HFFc6 (cell line): Measurements from ENCODE around the gene NFE2L1. TPM values are rescaled to one million over a fixed set of nuclear protein-coding genes. Genes with fewer than 3 reads are reported as not detected.
"Not testable (repeated sequence)": the region's sequence is repeated elsewhere in the genome, so short reads cannot be mapped to it uniquely, and the experiment has no call there.

Experiments
- DNase-seq: peaks from one replicate; pipeline ENCODE4 v3.0.0-alpha.2; 2018
- H3K27ac Mint-ChIP-seq: 2 replicates; pipeline ENCODE4 v1.8.0; 2020; ENCODE audit warnings: mild to moderate bottlenecking, mixed read lengths
- H3K27me3 Mint-ChIP-seq: 2 replicates; pipeline ENCODE4 v1.8.0; 2021; ENCODE audit warnings: mild to moderate bottlenecking, moderate library complexity, mixed read lengths; ENCODE audit not compliant: insufficient read depth
- H3K36me3 Mint-ChIP-seq: 2 replicates; pipeline ENCODE4 v1.8.0; 2021; ENCODE audit warnings: low read depth, mixed read lengths
- H3K4me1 Mint-ChIP-seq: 2 replicates; pipeline ENCODE4 v1.8.0; 2020; ENCODE audit warnings: low read depth, mixed read lengths
- H3K4me3 Mint-ChIP-seq: 2 replicates; pipeline ENCODE4 v1.8.0; 2020; ENCODE audit warnings: mild to moderate bottlenecking, moderate library complexity, mixed read lengths
- H3K9me3 Mint-ChIP-seq: 2 replicates; pipeline ENCODE4 v1.8.0; 2020; ENCODE audit warnings: mild to moderate bottlenecking, mixed read lengths
- CTCF ChIP-seq: fragments of 200-600 bp; sonication (generic); IDR thresholded peaks from 2 replicates; pipeline ENCODE4 v1.5.0; 2021; ENCODE audit warnings: antibody characterized with exemption, mild to moderate bottlenecking
- long read RNA-seq: library from polyadenylated mRNA; unstranded; transcript quantifications from one replicate; pipeline ENCODE4 v2.0.0, GENCODE V29; 2019
- total RNA-seq, 6 experiments: library from RNA; stranded (reverse); fragmentation: NEBNext Ultra II Directional; extraction: Animal tissue kit (Norgen Biotek cat#: 25700); gene quantifications; 2 replicates in 1 of 6; 3 replicates in 5 of 6; pipeline ENCODE4 v1.2.3, GENCODE V29; 2021

Gene NFE2L1
- 100 to 1,000 TPM; 181 to 207 (median 193) TPM for total RNA-seq
- long read RNA-seq, full-length matches to known transcripts: 1 of 28 reads
- long read RNA-seq, partial matches to known transcripts: 2 of 28 reads
- long read RNA-seq, other reads (novel, unspliced or antisense): 25 of 28 reads

- peak; percentile 100 for DNase-seq
- Mint-ChIP-seq H3K9me3 (no peaks in the 10 kb centered on the region), H3K27ac (peak within 1 kb of the TSS; percentile 99), H3K4me3 (peak within 1 kb of the TSS; percentile 93), H3K4me1 (peaks cover 78% of the 10 kb centered on the region), H3K36me3 (peaks cover 29% of the 10 kb centered on the region), H3K27me3 (peaks cover 4% of the 10 kb centered on the region)
- TF ChIP-seq CTCF: no peak
Observed at GRCh38 chr17:48047741-48048383, at the start of gene NFE2L1. NFE2L1 (plus strand) TSS chr17:48048359; CDS start chr17:48051119, 2,760 bp downstream.

GRCh38 chr17:47999582-47999981, 48.6 kb upstream of the NFE2L1 start:
- H3K27me3 Mint-ChIP-seq: peaks cover under 1% of the 10 kb centered on the region; the same call in 1 of the 2 replicates
- DNase-seq: peak; percentile 43

GRCh38 chr17:48001197-48001596, 47.0 kb upstream of the NFE2L1 start:
- no peak for TF ChIP-seq CTCF

More at GRCh38 chr17:47999582-47999981, 48.6 kb upstream of the NFE2L1 start:
- Mint-ChIP-seq H3K27ac (peak overlapping the region; percentile 83), H3K4me3 (no peak overlapping the region), H3K4me1 (peaks cover 42% of the 10 kb centered on the region), H3K36me3 (no peaks in the 10 kb centered on the region), H3K9me3 (no peaks in the 10 kb centered on the region)
- TF ChIP-seq CTCF: no peak; the same call in 1 of the 2 replicates

GRCh38 chr17:48001657-48002056, 46.5 kb upstream of the NFE2L1 start:
- H3K27me3 Mint-ChIP-seq, H3K36me3 Mint-ChIP-seq, H3K9me3 Mint-ChIP-seq, H3K4me3 Mint-ChIP-seq, DNase-seq: not testable (repeated sequence)
- Mint-ChIP-seq H3K27ac (peak overlapping the region; percentile 98), H3K4me1 (peaks cover 57% of the 10 kb centered on the region)

More at GRCh38 chr17:48001197-48001596, 47.0 kb upstream of the NFE2L1 start:
- Mint-ChIP-seq H3K36me3 (no peaks in the 10 kb centered on the region), H3K9me3 (no peaks in the 10 kb centered on the region), H3K4me3 (no peak overlapping the region), H3K27me3 (peaks cover 2% of the 10 kb centered on the region), H3K27ac (peak overlapping the region; percentile 98), H3K4me1 (peaks cover 56% of the 10 kb centered on the region)
- DNase-seq: no peak

- peak overlapping the region; percentile 29 for H3K4me3 Mint-ChIP-seq
- H3K27me3 Mint-ChIP-seq: peaks cover 2% of the 10 kb centered on the region
- H3K4me1 Mint-ChIP-seq: peaks cover 57% of the 10 kb centered on the region
- peak; percentile 65 for DNase-seq
- H3K36me3 Mint-ChIP-seq: no peaks in the 10 kb centered on the region
- no peak for TF ChIP-seq CTCF
- peak overlapping the region; percentile 98 for H3K27ac Mint-ChIP-seq
- H3K9me3 Mint-ChIP-seq: no peaks in the 10 kb centered on the region
Observed at GRCh38 chr17:48002266-48002915, 45.8 kb upstream of the NFE2L1 start.
